SU-DHL-6 (cell line): ENCODE data around the gene RXFP2.

Source experiments
- CTCF ChIP-seq: fragments of 200-600 bp; sonication (generic); IDR thresholded peaks from one replicate; pipeline ENCODE4 v1.5.1; 2017; ENCODE audit warnings: antibody characterized with exemption, mild to moderate bottlenecking, low read length, moderate library complexity; ENCODE audit not compliant: insufficient read depth, poor library complexity, severe bottlenecking
- EZH2phosphoT487 ChIP-seq: fragments of 200-600 bp; sonication (generic), shearing (Covaris generic); conservative IDR thresholded peaks from 2 replicates; pipeline ENCODE4 v1.6.1; 2018; ENCODE audit warnings: mild to moderate bottlenecking, antibody characterized with exemption, low read length, moderate library complexity, mixed read lengths

GRCh38 chr13:31756346-31756745 is 17.0 kb downstream of the RXFP2 start:
- no peak for TF ChIP-seq CTCF
- TF ChIP-seq EZH2phosphoT487 = no peak
